HL-60 (cell line): ENCODE measurements around the gene BIRC6.

ENCODE experiments used
- DNase-seq, 2 experiments: peaks; one replicate each; pipeline ENCODE4 v3.0.0-alpha.2; 2010 to 2020; ENCODE audit warnings: low read depth in 1 of 2, low spot score in 1 of 2
- H3K27ac ChIP-seq: fragments of 250-450 bp; sonication (Bioruptor Pico); replicated peaks from 2 replicates; pipeline ENCODE4 v1.5.1; 2020; ENCODE audit warnings: mild to moderate bottlenecking, moderate library complexity
- H3K27me3 ChIP-seq: fragments of 250-450 bp; sonication (Bioruptor Pico); 2 replicates; pipeline ENCODE4 v1.5.1; 2021; ENCODE audit warnings: mild to moderate bottlenecking, moderate library complexity; ENCODE audit not compliant: insufficient read depth, poor library complexity, severe bottlenecking
- H3K4me3 ChIP-seq: replicated peaks from 2 replicates; pipeline ENCODE4 v1.5.1; 2011; ENCODE audit warnings: mild to moderate bottlenecking, control low read depth, low read length; ENCODE audit not compliant: insufficient read depth
- GABPA ChIP-seq: IDR thresholded peaks from 2 replicates; pipeline ENCODE4 v1.6.1; 2012; ENCODE audit warnings: low read depth
- POLR2AphosphoS5 ChIP-seq: IDR thresholded peaks from 2 replicates; pipeline ENCODE4 v1.6.1; 2012; ENCODE audit warnings: low read depth
- SPI1 ChIP-seq: IDR thresholded peaks from 2 replicates; pipeline ENCODE4 v1.6.1; 2012; ENCODE audit warnings: low read depth, mild to moderate bottlenecking, borderline replicate concordance
- TF ChIP-seq, protein P1 (sequence below): IDR thresholded peaks from 2 replicates; pipeline ENCODE4 v1.6.1; 2012; ENCODE audit warnings: low read depth; ENCODE audit not compliant: insufficient replicate concordance
- TF ChIP-seq, protein P2 (sequence below): IDR thresholded peaks from one replicate; pipeline ENCODE4 v1.5.1; 2011; ENCODE audit warnings: low read length, control low read depth, inconsistent platforms; ENCODE audit not compliant: insufficient read depth

The BIRC6 gene

DNA sequence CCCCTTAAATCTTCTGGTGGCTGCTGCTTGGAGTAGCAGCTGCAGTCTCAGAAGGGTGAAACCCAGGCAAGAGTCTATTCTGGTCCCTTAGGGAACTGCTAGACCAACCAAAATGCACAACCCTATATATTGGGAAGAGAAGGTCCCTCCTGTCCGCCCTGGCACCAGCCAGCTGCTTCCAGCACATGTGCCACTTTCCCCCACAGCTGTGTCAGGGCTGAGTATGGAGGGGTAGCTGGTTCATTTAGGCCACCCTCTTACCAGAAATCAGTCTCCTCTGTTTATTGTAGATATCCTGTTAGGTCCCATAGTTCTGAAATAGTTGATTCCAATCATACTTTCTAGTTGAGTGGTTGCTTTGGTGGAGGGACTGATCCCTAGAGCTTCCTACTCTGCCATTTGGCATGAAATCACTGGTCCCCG lies 68.9 kb downstream of the BIRC6 start:
- no peak overlapping the region for H3K27ac ChIP-seq
- no peaks in the 10 kb centered on the region for H3K27me3 ChIP-seq

DNA sequence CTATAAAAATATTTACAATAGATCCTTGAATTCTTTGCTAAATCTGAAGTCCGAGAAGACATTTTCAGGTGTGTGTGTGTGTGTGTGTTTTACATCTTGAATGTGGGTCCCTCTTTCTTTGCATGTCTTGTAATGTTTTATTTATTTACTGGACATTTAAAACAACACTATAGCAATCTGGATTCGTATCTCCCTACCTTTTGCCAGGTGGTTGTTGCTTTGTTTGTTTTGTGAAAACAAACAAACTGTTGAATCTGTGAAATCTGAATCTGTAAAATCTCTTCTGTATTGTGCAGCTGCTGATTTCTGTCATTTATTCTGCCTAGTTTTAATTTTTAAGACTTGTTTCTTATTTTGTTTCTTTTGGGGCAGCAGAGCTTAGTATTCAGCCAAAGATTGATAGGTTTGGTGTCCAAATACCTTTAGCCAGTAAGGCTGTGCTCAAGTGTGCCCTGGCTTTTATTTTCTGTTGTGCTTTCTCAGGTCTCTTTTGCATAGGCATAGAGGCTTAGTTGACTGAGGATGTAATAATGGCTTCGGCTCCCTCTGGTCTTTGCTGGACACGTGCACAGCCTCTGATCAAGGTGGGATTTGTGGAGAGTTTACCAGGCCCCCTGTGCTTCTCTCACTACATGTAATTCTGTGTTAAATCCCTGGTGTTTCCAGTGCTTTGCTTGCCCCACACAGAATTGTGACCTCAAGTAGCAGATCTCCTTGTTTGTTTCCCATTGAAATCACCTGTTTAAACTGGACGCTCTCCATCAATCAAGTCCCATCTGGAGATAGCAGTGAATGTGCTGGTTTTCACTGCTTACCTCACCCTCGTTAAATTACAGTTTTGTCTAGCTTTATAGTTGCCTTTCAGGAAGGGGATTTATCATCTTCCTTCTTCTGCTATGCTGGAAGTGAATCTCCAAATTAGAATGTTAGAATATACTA lies 71.1 kb downstream of the BIRC6 start:
- no peak overlapping the region; the same call in 1 of the 2 replicates for H3K27ac ChIP-seq
- no peaks in the 10 kb centered on the region for H3K27me3 ChIP-seq
- no peak overlapping the region for H3K4me3 ChIP-seq
- DNase-seq, result no peak
- TF ChIP-seq SPI1 (no peak), GABPA (no peak), POLR2AphosphoS5 (no peak)
- TF ChIP-seq, protein P1, sequence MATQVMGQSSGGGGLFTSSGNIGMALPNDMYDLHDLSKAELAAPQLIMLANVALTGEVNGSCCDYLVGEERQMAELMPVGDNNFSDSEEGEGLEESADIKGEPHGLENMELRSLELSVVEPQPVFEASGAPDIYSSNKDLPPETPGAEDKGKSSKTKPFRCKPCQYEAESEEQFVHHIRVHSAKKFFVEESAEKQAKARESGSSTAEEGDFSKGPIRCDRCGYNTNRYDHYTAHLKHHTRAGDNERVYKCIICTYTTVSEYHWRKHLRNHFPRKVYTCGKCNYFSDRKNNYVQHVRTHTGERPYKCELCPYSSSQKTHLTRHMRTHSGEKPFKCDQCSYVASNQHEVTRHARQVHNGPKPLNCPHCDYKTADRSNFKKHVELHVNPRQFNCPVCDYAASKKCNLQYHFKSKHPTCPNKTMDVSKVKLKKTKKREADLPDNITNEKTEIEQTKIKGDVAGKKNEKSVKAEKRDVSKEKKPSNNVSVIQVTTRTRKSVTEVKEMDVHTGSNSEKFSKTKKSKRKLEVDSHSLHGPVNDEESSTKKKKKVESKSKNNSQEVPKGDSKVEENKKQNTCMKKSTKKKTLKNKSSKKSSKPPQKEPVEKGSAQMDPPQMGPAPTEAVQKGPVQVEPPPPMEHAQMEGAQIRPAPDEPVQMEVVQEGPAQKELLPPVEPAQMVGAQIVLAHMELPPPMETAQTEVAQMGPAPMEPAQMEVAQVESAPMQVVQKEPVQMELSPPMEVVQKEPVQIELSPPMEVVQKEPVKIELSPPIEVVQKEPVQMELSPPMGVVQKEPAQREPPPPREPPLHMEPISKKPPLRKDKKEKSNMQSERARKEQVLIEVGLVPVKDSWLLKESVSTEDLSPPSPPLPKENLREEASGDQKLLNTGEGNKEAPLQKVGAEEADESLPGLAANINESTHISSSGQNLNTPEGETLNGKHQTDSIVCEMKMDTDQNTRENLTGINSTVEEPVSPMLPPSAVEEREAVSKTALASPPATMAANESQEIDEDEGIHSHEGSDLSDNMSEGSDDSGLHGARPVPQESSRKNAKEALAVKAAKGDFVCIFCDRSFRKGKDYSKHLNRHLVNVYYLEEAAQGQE, result no peak
- TF ChIP-seq, protein P2, sequence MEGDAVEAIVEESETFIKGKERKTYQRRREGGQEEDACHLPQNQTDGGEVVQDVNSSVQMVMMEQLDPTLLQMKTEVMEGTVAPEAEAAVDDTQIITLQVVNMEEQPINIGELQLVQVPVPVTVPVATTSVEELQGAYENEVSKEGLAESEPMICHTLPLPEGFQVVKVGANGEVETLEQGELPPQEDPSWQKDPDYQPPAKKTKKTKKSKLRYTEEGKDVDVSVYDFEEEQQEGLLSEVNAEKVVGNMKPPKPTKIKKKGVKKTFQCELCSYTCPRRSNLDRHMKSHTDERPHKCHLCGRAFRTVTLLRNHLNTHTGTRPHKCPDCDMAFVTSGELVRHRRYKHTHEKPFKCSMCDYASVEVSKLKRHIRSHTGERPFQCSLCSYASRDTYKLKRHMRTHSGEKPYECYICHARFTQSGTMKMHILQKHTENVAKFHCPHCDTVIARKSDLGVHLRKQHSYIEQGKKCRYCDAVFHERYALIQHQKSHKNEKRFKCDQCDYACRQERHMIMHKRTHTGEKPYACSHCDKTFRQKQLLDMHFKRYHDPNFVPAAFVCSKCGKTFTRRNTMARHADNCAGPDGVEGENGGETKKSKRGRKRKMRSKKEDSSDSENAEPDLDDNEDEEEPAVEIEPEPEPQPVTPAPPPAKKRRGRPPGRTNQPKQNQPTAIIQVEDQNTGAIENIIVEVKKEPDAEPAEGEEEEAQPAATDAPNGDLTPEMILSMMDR, result no peak

More for the DNA sequence above, 68.9 kb downstream of the BIRC6 start:
- DNase-seq, result no peak
- TF ChIP-seq GABPA, result no peak
- TF ChIP-seq SPI1, result no peak
- H3K4me3 ChIP-seq, result no peak overlapping the region

DNA sequence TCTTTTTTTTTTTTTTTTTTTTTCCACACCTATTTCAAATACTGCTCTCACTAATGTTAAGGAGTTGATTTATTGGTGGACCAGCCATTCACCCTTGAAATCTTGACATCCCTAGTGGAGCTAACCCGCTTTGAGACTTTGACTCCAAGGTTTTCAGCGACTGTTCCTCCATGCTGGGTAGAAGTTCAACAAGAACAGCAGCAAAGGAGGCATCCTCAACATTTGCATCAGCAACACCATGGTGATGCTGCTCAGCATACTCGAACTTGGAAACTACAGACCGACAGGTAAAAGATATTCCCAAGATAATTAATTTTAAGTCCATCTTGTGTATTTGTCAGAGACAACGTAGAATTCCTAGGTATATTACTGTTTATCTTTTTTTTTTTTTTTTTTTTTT lies 74.0 kb downstream of the BIRC6 start:
- no peak overlapping the region for H3K27ac ChIP-seq
- H3K4me3 ChIP-seq, result no peak overlapping the region
- H3K27me3 ChIP-seq, result no peaks in the 10 kb centered on the region
- no peak for DNase-seq
- no peak for TF ChIP-seq POLR2AphosphoS5
- TF ChIP-seq, protein P1, result no peak

DNA sequence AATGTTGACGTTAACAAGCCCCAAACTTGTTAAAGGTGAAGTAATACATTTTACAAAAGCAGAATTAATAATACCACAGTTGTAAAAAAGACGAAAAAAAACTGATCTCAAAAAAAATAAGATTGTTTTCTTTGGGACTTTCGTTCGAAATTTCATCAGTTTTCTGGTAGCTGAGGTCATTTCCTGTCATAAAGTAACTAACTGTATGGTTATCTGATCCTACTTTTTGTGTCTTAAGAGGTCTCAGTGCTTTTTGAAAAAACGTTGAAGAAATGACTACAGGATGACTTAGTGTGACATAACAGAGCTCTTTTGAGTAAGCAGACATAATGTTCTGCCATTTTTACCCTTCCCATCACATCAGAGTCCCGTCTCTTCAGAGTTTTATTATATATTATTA lies 79.3 kb downstream of the BIRC6 start:
- TF ChIP-seq GABPA (no peak), POLR2AphosphoS5 (no peak), SPI1 (no peak)
- TF ChIP-seq, protein P2, result no peak
- TF ChIP-seq, protein P1, result no peak
- no peak for DNase-seq
- H3K27ac ChIP-seq, result no peak overlapping the region
- H3K27me3 ChIP-seq, result no peaks in the 10 kb centered on the region
- no peak overlapping the region for H3K4me3 ChIP-seq
